Activated naive CD8-positive, alpha-beta T cell treated with anti-CD3 and anti-CD28 coated beads, Interleukin-2, amount 10 ng/mL, durations not matched to agents 7 days and 5 days (primary cell): Measurements from ENCODE around the gene GBP6. TPM values are rescaled to one million over a fixed set of nuclear protein-coding genes. Genes with fewer than 3 reads are reported as not detected.
A peak's percentile ranks its signal among the peaks of the same experiment; 100 is the strongest.
"Not testable (repeated sequence)": the region's sequence is repeated elsewhere in the genome, so short reads cannot be mapped to it uniquely, and the experiment has no call there.

Experiments
- ATAC-seq: fragments of 150-1000 bp; cut with Tn5 transposase; one replicate; pipeline ENCODE4 v1.10.0; 2021; ENCODE audit warnings: low read depth, moderate library complexity
- POLR2A ChIA-PET: fragments of 350-600 bp; sonication (Branson Sonifier 250); formaldehyde crosslinking; loops from one replicate; lab custom pipeline; 2021; ENCODE audit warnings: antibody characterized with exemption; lab: Charles Lee
- DNase-seq: peaks from one replicate; pipeline ENCODE4 v3.0.0; 2021
- H3K27ac Mint-ChIP-seq: one replicate; pipeline ENCODE4 v1.8.0; 2022; ENCODE audit warnings: mild to moderate bottlenecking, mixed read lengths
- H3K27me3 Mint-ChIP-seq: one replicate; pipeline ENCODE4 v1.8.0; 2022; ENCODE audit warnings: mild to moderate bottlenecking, moderate library complexity, mixed read lengths
- H3K36me3 Mint-ChIP-seq: one replicate; pipeline ENCODE4 v1.8.0; 2021; ENCODE audit warnings: mild to moderate bottlenecking, mixed read lengths
- H3K4me1 Mint-ChIP-seq: one replicate; pipeline ENCODE4 v1.8.0; 2021; ENCODE audit warnings: mixed read lengths
- H3K4me3 Mint-ChIP-seq: one replicate; pipeline ENCODE4 v1.8.0; 2022; ENCODE audit warnings: mild to moderate bottlenecking, moderate library complexity, mixed read lengths
- H3K9me3 Mint-ChIP-seq: one replicate; pipeline ENCODE4 v1.8.0; 2021; ENCODE audit warnings: mixed read lengths
- total RNA-seq, 2 experiments: library from RNA; stranded (reverse); gene quantifications; one replicate each; pipeline ENCODE4 v1.2.3, GENCODE V29; 2021

GBP6 gene
- total RNA-seq, 2 experiments from 2014 or later: 0.23 to 0.47 TPM

- no peak for DNase-seq
- Mint-ChIP-seq H3K27me3 (no peaks in the 10 kb centered on the region), H3K4me3 (no peak overlapping the region), H3K9me3 (peaks cover 1% of the 10 kb centered on the region), H3K4me1 (peaks cover 41% of the 10 kb centered on the region), H3K36me3 (peaks cover 12% of the 10 kb centered on the region), H3K27ac (no peak overlapping the region)
- POLR2A ChIA-PET: interaction anchor here (1.0 to 5.3 kb wide), 2 partner anchors 67 to 82 kb away, joined by 4 to 17 read pairs; partner anchors contain the start of gene GBP5
- ATAC-seq: no peak
Observed at GRCh38 chr1:89354205-89354604, 9.7 kb upstream of the GBP6 start.

- POLR2A ChIA-PET: interaction anchor here (0.7 to 5.3 kb wide), 5 partner anchors 39 to 371 kb away, joined by 3 to 17 read pairs (median 4); partner anchors contain the start of gene GBP5
- Mint-ChIP-seq H3K4me1 (peaks cover 42% of the 10 kb centered on the region), H3K27me3 (no peaks in the 10 kb centered on the region), H3K27ac (peak overlapping the region; percentile 66), H3K4me3 (no peak overlapping the region), H3K9me3 (peaks cover 1% of the 10 kb centered on the region), H3K36me3 (peaks cover 12% of the 10 kb centered on the region)
- no peak for DNase-seq
- peak; percentile 37 for ATAC-seq
Observed at GRCh38 chr1:89355056-89355455, 8.8 kb upstream of the GBP6 start.

GRCh38 chr1:89356658-89357400, 7.0 kb upstream of the GBP6 start:
- Mint-ChIP-seq H3K27ac (no peak overlapping the region), H3K27me3 (peaks cover 2% of the 10 kb centered on the region), H3K36me3 (peaks cover 12% of the 10 kb centered on the region), H3K9me3 (peaks cover 1% of the 10 kb centered on the region), H3K4me3 (no peak overlapping the region), H3K4me1 (peaks cover 35% of the 10 kb centered on the region)
- POLR2A ChIA-PET: interaction anchor here (1.0 to 5.3 kb wide), 7 partner anchors 46 to 359 kb away, joined by 3 to 17 read pairs (median 6); partner anchors contain the start of genes GBP4 and GBP5
- DNase-seq (no peak), ATAC-seq (no peak)

- DNase-seq (peak; percentile 80), ATAC-seq (peak; percentile 82)
- Mint-ChIP-seq H3K36me3 (peaks cover 9% of the 10 kb centered on the region), H3K4me1 (peaks cover 43% of the 10 kb centered on the region), H3K9me3 (peaks cover 1% of the 10 kb centered on the region), H3K4me3 (peak overlapping the region; percentile 51), H3K27me3 (peaks cover 2% of the 10 kb centered on the region), H3K27ac (peak overlapping the region; percentile 72)
- POLR2A ChIA-PET: interaction anchor here (1.1 to 5.3 kb wide), 4 partner anchors 47 to 86 kb away, joined by 3 to 17 read pairs (median 6); partner anchors contain the start of gene GBP5
Observed at GRCh38 chr1:89358287-89358893, 5.5 kb upstream of the GBP6 start.

- POLR2A ChIA-PET: no interaction called here
- DNase-seq: no peak
- Mint-ChIP-seq H3K4me1 (peaks cover 38% of the 10 kb centered on the region), H3K27me3 (peaks cover 2% of the 10 kb centered on the region), H3K36me3 (peaks cover 6% of the 10 kb centered on the region), H3K27ac (no peak overlapping the region), H3K9me3 (no peaks in the 10 kb centered on the region), H3K4me3 (no peak overlapping the region)
- ATAC-seq: no peak
Observed at GRCh38 chr1:89360716-89361115, 3.1 kb upstream of the GBP6 start.

- H3K36me3 Mint-ChIP-seq: peaks cover 2% of the 10 kb centered on the region
- DNase-seq (no peak), ATAC-seq (no peak)
- POLR2A ChIA-PET: interaction anchor here (1.0 to 1.4 kb wide), 2 partner anchors 163 to 299 kb away, joined by 3 read pairs; partner anchors contain the start of gene GBP4
- H3K27ac Mint-ChIP-seq: no peak overlapping the region
- peaks cover 32% of the 10 kb centered on the region for H3K4me1 Mint-ChIP-seq
- H3K9me3 Mint-ChIP-seq: no peaks in the 10 kb centered on the region
- H3K4me3 Mint-ChIP-seq: no peak overlapping the region
- peaks cover 2% of the 10 kb centered on the region for H3K27me3 Mint-ChIP-seq
Observed at GRCh38 chr1:89361681-89362080, 2.2 kb upstream of the GBP6 start.

- Mint-ChIP-seq H3K9me3 (no peaks in the 10 kb centered on the region), H3K27me3 (peaks cover 2% of the 10 kb centered on the region), H3K4me1 (peaks cover 23% of the 10 kb centered on the region), H3K27ac (peak overlapping the region; percentile 66), H3K36me3 (peaks cover under 1% of the 10 kb centered on the region), H3K4me3 (peak overlapping the region; percentile 52)
- POLR2A ChIA-PET: interaction anchor here (1.1 kb wide), 1 partner anchor 341 kb away, joined by 4 read pairs; no protein-coding TSS in a partner anchor
- DNase-seq (no peak), ATAC-seq (peak; percentile 78)
Observed at GRCh38 chr1:89363196-89363595, 663 bp upstream of the GBP6 start.

GRCh38 chr1:89364954-89365550, 1.2 kb downstream of the GBP6 start:
- peaks cover 16% of the 10 kb centered on the region for H3K4me1 Mint-ChIP-seq
- peaks cover 2% of the 10 kb centered on the region for H3K27me3 Mint-ChIP-seq
- DNase-seq: no peak
- H3K36me3 Mint-ChIP-seq: no peaks in the 10 kb centered on the region
- ATAC-seq: no peak
- H3K27ac Mint-ChIP-seq: no peak overlapping the region
- POLR2A ChIA-PET: no interaction called here
- no peak overlapping the region for H3K4me3 Mint-ChIP-seq
- peaks cover 3% of the 10 kb centered on the region for H3K9me3 Mint-ChIP-seq

- Mint-ChIP-seq H3K27ac (no peak overlapping the region), H3K4me3 (no peak overlapping the region), H3K36me3 (peaks cover 2% of the 10 kb centered on the region), H3K9me3 (peaks cover 7% of the 10 kb centered on the region), H3K4me1 (peaks cover 14% of the 10 kb centered on the region), H3K27me3 (no peaks in the 10 kb centered on the region)
- POLR2A ChIA-PET: interaction anchor here (0.6 kb wide), 2 partner anchors 86 to 301 kb away, joined by 3 to 5 read pairs; no protein-coding TSS in a partner anchor
- DNase-seq: no peak
- ATAC-seq: no peak
Observed at GRCh38 chr1:89367221-89367620, 3.4 kb downstream of the GBP6 start.

- POLR2A ChIA-PET: no interaction called here
- Mint-ChIP-seq H3K27ac (no peak overlapping the region), H3K9me3 (peaks cover 10% of the 10 kb centered on the region), H3K36me3 (peaks cover 3% of the 10 kb centered on the region), H3K4me1 (peaks cover 2% of the 10 kb centered on the region), H3K27me3 (no peaks in the 10 kb centered on the region), H3K4me3 (no peak overlapping the region)
- ATAC-seq: no peak
- no peak for DNase-seq
Observed at GRCh38 chr1:89369331-89369730, 5.5 kb downstream of the GBP6 start.

- ATAC-seq, POLR2A ChIA-PET, H3K27ac Mint-ChIP-seq, H3K27me3 Mint-ChIP-seq, H3K4me3 Mint-ChIP-seq, H3K36me3 Mint-ChIP-seq, DNase-seq, H3K4me1 Mint-ChIP-seq: not testable (repeated sequence)
- H3K9me3 Mint-ChIP-seq: peaks cover 13% of the 10 kb centered on the region
Observed at GRCh38 chr1:89373810-89374209, 10.0 kb downstream of the GBP6 start.

- Mint-ChIP-seq H3K36me3 (peaks cover 3% of the 10 kb centered on the region), H3K4me1 (peaks cover 6% of the 10 kb centered on the region), H3K9me3 (peaks cover 6% of the 10 kb centered on the region), H3K4me3 (no peak overlapping the region), H3K27ac (no peak overlapping the region), H3K27me3 (no peaks in the 10 kb centered on the region)
- no peak for ATAC-seq
- no peak for DNase-seq
- POLR2A ChIA-PET: no interaction called here
Observed at GRCh38 chr1:89378001-89378400, 14.1 kb downstream of the GBP6 start.

GRCh38 chr1:89381618-89382017, 17.8 kb downstream of the GBP6 start:
- ATAC-seq (no peak), DNase-seq (no peak)
- H3K27me3 Mint-ChIP-seq: peaks cover 8% of the 10 kb centered on the region
- peaks cover 6% of the 10 kb centered on the region for H3K4me1 Mint-ChIP-seq
- no peak overlapping the region for H3K27ac Mint-ChIP-seq
- no peak overlapping the region for H3K4me3 Mint-ChIP-seq
- H3K9me3 Mint-ChIP-seq: peaks cover 2% of the 10 kb centered on the region
- H3K36me3 Mint-ChIP-seq: no peaks in the 10 kb centered on the region
- POLR2A ChIA-PET: no interaction called here
